Trophoblast cell (in vitro differentiated cells and primary cell): Measurements from ENCODE around the gene CRMP1.

Experiments
- DNase-seq, 2 donors: peaks; one replicate each; pipeline ENCODE4 v3.0.0-alpha.2; 2016
- H2AFZ ChIP-seq: 2 replicates; pipeline ENCODE4 v1.6.1; 2013; ENCODE audit warnings: low read length, moderate library complexity, mild to moderate bottlenecking; ENCODE audit not compliant: insufficient read depth, poor library complexity
- H2AK5ac ChIP-seq: 2 replicates; pipeline ENCODE4 v1.6.1; 2013; ENCODE audit warnings: mild to moderate bottlenecking, low read length
- H2BK120ac ChIP-seq: 2 replicates; pipeline ENCODE4 v1.6.1; 2013; ENCODE audit warnings: low read length, mild to moderate bottlenecking, moderate library complexity; ENCODE audit not compliant: insufficient read depth, poor library complexity
- H2BK12ac ChIP-seq: 2 replicates; pipeline ENCODE4 v1.6.1; 2013; ENCODE audit warnings: mild to moderate bottlenecking, low read length, moderate library complexity
- H2BK5ac ChIP-seq: 2 replicates; pipeline ENCODE4 v1.6.1; 2013; ENCODE audit warnings: low read length, low read depth, moderate library complexity, mild to moderate bottlenecking; ENCODE audit not compliant: poor library complexity
- H3K14ac ChIP-seq: 2 replicates; pipeline ENCODE4 v1.6.1; 2013; ENCODE audit warnings: mild to moderate bottlenecking, low read length
- H3K18ac ChIP-seq: 2 replicates; pipeline ENCODE4 v1.6.1; 2013; ENCODE audit warnings: mild to moderate bottlenecking, low read length
- H3K23ac ChIP-seq: 2 replicates; pipeline ENCODE4 v1.6.1; 2013; ENCODE audit warnings: low read length
- H3K27ac ChIP-seq: 2 replicates; pipeline ENCODE4 v1.5.1; 2013; ENCODE audit warnings: low read depth, mild to moderate bottlenecking, inconsistent platforms, low read length, moderate library complexity
- H3K27me3 ChIP-seq: 2 replicates; pipeline ENCODE4 v1.6.1; 2013; ENCODE audit warnings: inconsistent platforms, mild to moderate bottlenecking, low read length, moderate library complexity; ENCODE audit not compliant: insufficient read depth
- H3K36me3 ChIP-seq, 2 experiments: 1 replicate in 1 of 2; 2 replicates in 1 of 2; pipeline ENCODE4 v1.6.1; 2013; ENCODE audit warnings: low read length in 2 of 2, mild to moderate bottlenecking in 2 of 2, moderate library complexity in 1 of 2; ENCODE audit not compliant: insufficient read depth in 2 of 2, control insufficient read depth in 1 of 2
- H3K4ac ChIP-seq: 2 replicates; pipeline ENCODE4 v1.6.1; 2013; ENCODE audit warnings: low read depth, mild to moderate bottlenecking, low read length, moderate library complexity
- H3K4me1 ChIP-seq, 2 experiments: 1 replicate in 1 of 2; 2 replicates in 1 of 2; pipeline ENCODE4 v1.6.1; 2013; ENCODE audit warnings: low read length in 2 of 2, mild to moderate bottlenecking in 2 of 2, moderate library complexity in 1 of 2; ENCODE audit not compliant: insufficient read depth in 2 of 2, control insufficient read depth in 1 of 2
- H3K4me2 ChIP-seq: 2 replicates; pipeline ENCODE4 v1.6.1; 2013; ENCODE audit warnings: inconsistent platforms, mild to moderate bottlenecking, low read length, moderate library complexity
- H3K4me3 ChIP-seq: 2 replicates; pipeline ENCODE4 v1.5.1; 2013; ENCODE audit warnings: mild to moderate bottlenecking, low read depth, low read length, inconsistent platforms
- H3K79me1 ChIP-seq: one replicate; pipeline ENCODE4 v1.6.1; 2013; ENCODE audit warnings: low read length
- H3K79me2 ChIP-seq: 2 replicates; pipeline ENCODE4 v1.6.1; 2013; ENCODE audit warnings: low read length, mild to moderate bottlenecking; ENCODE audit not compliant: control insufficient read depth, insufficient read depth, poor library complexity
- H3K9ac ChIP-seq: 2 replicates; pipeline ENCODE4 v1.6.1; 2013; ENCODE audit warnings: mild to moderate bottlenecking, low read length
- H3K9me3 ChIP-seq: 2 replicates; pipeline ENCODE4 v1.6.1; 2013; ENCODE audit warnings: low read depth, mild to moderate bottlenecking, control low read depth, inconsistent platforms, low read length; ENCODE audit not compliant: insufficient read depth
- H4K12ac ChIP-seq: 2 replicates; pipeline ENCODE4 v1.6.1; 2013; ENCODE audit warnings: low read depth, mild to moderate bottlenecking, low read length, moderate library complexity
- H4K8ac ChIP-seq: 2 replicates; pipeline ENCODE4 v1.6.1; 2013; ENCODE audit warnings: low read depth, mild to moderate bottlenecking, low read length, moderate library complexity
- H4K91ac ChIP-seq: one replicate; pipeline ENCODE4 v1.6.1; 2013; ENCODE audit warnings: low read depth, mild to moderate bottlenecking, low read length, moderate library complexity
- WGBS: extraction: QIAGEN DNeasy Blood & Tissue Kit; methylation state at CpG from one replicate; pipeline ENCODE4 v1.1.7; 2013; ENCODE audit warnings: missing lambda C conversion rate; ENCODE audit not compliant: insufficient read length, insufficient coverage; ENCODE audit errors: extremely low coverage; 5-methylcytosine and 5-hydroxymethylcytosine counted together

Gene CRMP1

GRCh38 chr4:5885733-5886132 lies 7.2 kb downstream of the CRMP1 start:
- Histone ChIP-seq H2AK5ac (no peak overlapping the region), H2AFZ (no peak overlapping the region), H2BK12ac (no peak overlapping the region), H2BK120ac (no peak overlapping the region), H3K18ac (no peak overlapping the region), H3K4me1 (peaks cover 0 to 7% of the 10 kb centered on the region in 2 experiments), H4K91ac (no peak overlapping the region), H3K79me2 (no peaks in the 10 kb centered on the region), H3K4ac (no peak overlapping the region), H3K27me3 (peaks cover 37% of the 10 kb centered on the region), H3K9me3 (peaks cover 3% of the 10 kb centered on the region), H3K9ac (no peak overlapping the region), H3K4me2 (no peak overlapping the region), H3K36me3 (no peaks in the 10 kb centered on the region), H3K27ac (no peak overlapping the region), H4K12ac (no peak overlapping the region), H3K79me1 (no peaks in the 10 kb centered on the region), H4K8ac (no peak overlapping the region), H3K4me3 (no peak overlapping the region), H3K14ac (no peak overlapping the region), H3K23ac (no peak overlapping the region), H2BK5ac (no peak overlapping the region)
- WGBS = no CpG with 5 or more reads among the region's 3 CpGs
- DNase-seq = no peak

- WGBS = no CpG with 5 or more reads among the region's 7 CpGs
- no peak overlapping the region for H2BK12ac ChIP-seq
- no peak overlapping the region for H4K12ac ChIP-seq
- H3K27ac ChIP-seq = no peak overlapping the region
- no peaks in the 10 kb centered on the region for H3K36me3 ChIP-seq
- no peak for DNase-seq
- H2BK120ac ChIP-seq = no peak overlapping the region
- no peak overlapping the region for H2AFZ ChIP-seq
- no peak overlapping the region for H4K91ac ChIP-seq
- no peaks in the 10 kb centered on the region for H3K79me1 ChIP-seq
- H4K8ac ChIP-seq = no peak overlapping the region
- peaks cover 1% of the 10 kb centered on the region for H3K9me3 ChIP-seq
- H3K4me1 ChIP-seq = peaks cover 0 to 7% of the 10 kb centered on the region in 2 experiments
- no peak overlapping the region for H3K4me3 ChIP-seq
- H3K18ac ChIP-seq = no peak overlapping the region
- no peaks in the 10 kb centered on the region for H3K79me2 ChIP-seq
- no peak overlapping the region for H3K4me2 ChIP-seq
- H3K27me3 ChIP-seq = peaks cover 27% of the 10 kb centered on the region
- no peak overlapping the region for H3K9ac ChIP-seq
- H3K4ac ChIP-seq = no peak overlapping the region
- no peak overlapping the region for H2BK5ac ChIP-seq
- H2AK5ac ChIP-seq = no peak overlapping the region
- H3K23ac ChIP-seq = no peak overlapping the region
- H3K14ac ChIP-seq = no peak overlapping the region
Observed at GRCh38 chr4:5884796-5885195, 8.1 kb downstream of the CRMP1 start.

GRCh38 chr4:5883916-5884315 lies 9.0 kb downstream of the CRMP1 start:
- Histone ChIP-seq H3K79me2 (no peaks in the 10 kb centered on the region), H4K12ac (no peak overlapping the region), H2BK120ac (no peak overlapping the region), H3K4me2 (no peak overlapping the region), H2BK5ac (no peak overlapping the region), H2BK12ac (no peak overlapping the region), H3K4me1 (peaks cover 0 to 7% of the 10 kb centered on the region in 2 experiments), H3K4me3 (no peak overlapping the region), H3K14ac (no peak overlapping the region), H3K27ac (no peak overlapping the region), H3K23ac (no peak overlapping the region), H3K27me3 (peaks cover 18% of the 10 kb centered on the region), H4K8ac (no peak overlapping the region), H2AFZ (no peak overlapping the region), H2AK5ac (no peak overlapping the region), H3K79me1 (no peaks in the 10 kb centered on the region), H3K4ac (no peak overlapping the region), H4K91ac (no peak overlapping the region), H3K36me3 (no peaks in the 10 kb centered on the region), H3K9me3 (peaks cover 1% of the 10 kb centered on the region), H3K9ac (no peak overlapping the region), H3K18ac (no peak overlapping the region)
- DNase-seq = no peak
- no CpG with 5 or more reads among the region's 1 CpG for WGBS

GRCh38 chr4:5882947-5883346 lies 9.9 kb downstream of the CRMP1 start:
- Histone ChIP-seq H4K91ac (no peak overlapping the region), H4K12ac (no peak overlapping the region), H3K27me3 (peaks cover 11% of the 10 kb centered on the region), H2AK5ac (no peak overlapping the region), H2BK5ac (no peak overlapping the region), H3K9me3 (peaks cover 1% of the 10 kb centered on the region), H3K36me3 (no peaks in the 10 kb centered on the region), H3K27ac (no peak overlapping the region), H3K14ac (no peak overlapping the region), H2AFZ (no peak overlapping the region), H3K4me2 (no peak overlapping the region), H3K9ac (no peak overlapping the region), H2BK12ac (no peak overlapping the region), H3K4ac (no peak overlapping the region), H3K4me1 (peaks cover 0 to 4% of the 10 kb centered on the region in 2 experiments), H2BK120ac (no peak overlapping the region), H3K23ac (no peak overlapping the region), H3K79me2 (no peaks in the 10 kb centered on the region), H3K4me3 (no peak overlapping the region), H4K8ac (no peak overlapping the region), H3K18ac (no peak overlapping the region), H3K79me1 (no peaks in the 10 kb centered on the region)
- WGBS = no CpG with 5 or more reads among the region's 3 CpGs
- DNase-seq = no peak
